Lung (tissue), 12 donors: Measurements from ENCODE around the gene TTC3. TPM values are rescaled to one million over a fixed set of nuclear protein-coding genes. Genes with fewer than 3 reads are reported as not detected.

Experiments
- ATAC-seq: fragments of 200-7000 bp; cut with Tn5 transposase; one replicate; pipeline ENCODE4 v1.9.1; 2020; ENCODE audit warnings: moderate number of reproducible peaks; ENCODE audit not compliant: insufficient read depth, low FRiP score
- DNase-seq, 3 donors: peaks; one replicate each; pipeline ENCODE4 v3.0.0-alpha.2; 2013 to 2017
- H3K27ac ChIP-seq, 2 donors: one replicate each; pipeline ENCODE4 v1.5.1; 2013; ENCODE audit warnings: mild to moderate bottlenecking in 2 of 2, moderate library complexity in 2 of 2, control low read depth in 1 of 2, inconsistent platforms in 1 of 2, low read depth in 1 of 2, low read length in 1 of 2
- H3K27me3 ChIP-seq, 3 donors: one replicate each; pipeline ENCODE4 v1.5.1; 2013; ENCODE audit warnings: low read length in 2 of 3; ENCODE audit not compliant: control insufficient read depth in 3 of 3, insufficient read depth in 3 of 3
- H3K36me3 ChIP-seq, 4 donors: one replicate each; pipeline ENCODE4 v1.5.1; 2013; ENCODE audit warnings: low read length in 4 of 4, mild to moderate bottlenecking in 1 of 4, moderate library complexity in 1 of 4; ENCODE audit not compliant: control insufficient read depth in 4 of 4, insufficient read depth in 4 of 4
- H3K4me1 ChIP-seq, 5 donors: one replicate each; pipeline ENCODE4 v1.5.1; 2013; ENCODE audit warnings: low read length in 5 of 5, mild to moderate bottlenecking in 2 of 5, moderate library complexity in 1 of 5; ENCODE audit not compliant: control insufficient read depth in 5 of 5, insufficient read depth in 5 of 5
- H3K4me3 ChIP-seq: one replicate; pipeline ENCODE4 v1.5.1; 2013; ENCODE audit warnings: mild to moderate bottlenecking, control low read depth, moderate library complexity
- H3K9ac ChIP-seq, 2 donors: one replicate each; pipeline ENCODE4 v1.5.1; 2013; ENCODE audit warnings: low read length in 2 of 2, control low read depth in 1 of 2; ENCODE audit not compliant: insufficient read depth in 1 of 2
- H3K9me3 ChIP-seq, 4 donors: one replicate each; pipeline ENCODE4 v1.5.1; 2013; ENCODE audit warnings: low read length in 3 of 4, mild to moderate bottlenecking in 1 of 4, moderate library complexity in 1 of 4; ENCODE audit not compliant: control insufficient read depth in 4 of 4, insufficient read depth in 3 of 4
- CTCF ChIP-seq: IDR thresholded peaks from 2 replicates; pipeline ENCODE4 v1.5.1; 2012; ENCODE audit warnings: mild to moderate bottlenecking; ENCODE audit errors: control extremely low read depth, extremely low read depth
- WGBS, 2 donors: extraction: QIAGEN DNeasy Blood & Tissue Kit; methylation state at CpG; one replicate each; pipeline ENCODE4 v1.1.7; 2013; 5-methylcytosine and 5-hydroxymethylcytosine counted together
- polyA plus RNA-seq, 2 donors: library from polyadenylated mRNA; stranded (reverse); fragments of 200-250 nt; gene quantifications; one replicate each; pipeline ENCODE4 v1.2.1, GENCODE V29; 2013
- total RNA-seq, 2 donors: library from RNA; depleted of rRNA in 1 of 2; stranded (reverse); fragments of >200 nt in 1 of 2; gene quantifications; one replicate each; pipeline ENCODE4 v1.2.1, GENCODE V29; 2014 to 2021
- donor health status: control.
- donor health status: control.
- donor health status: Bipolar disorder and iron deficiency.
- donor health status: healthy.
- donor health status: DM: yes; HTN: yes; CAD: no.

TTC3 gene
- total and polyA plus RNA-seq, 4 donors, result 19.0 to 310 (median 50.9) TPM

GRCh38 chr21:37041706-37042271 lies 31.3 kb upstream of the TTC3 start:
- Histone ChIP-seq H3K4me1 (no peaks in the 10 kb centered on the region), H3K4me3 (no peak overlapping the region), H3K27me3 (no peaks in the 10 kb centered on the region), H3K36me3 (no peaks in the 10 kb centered on the region), H3K9ac (no peak overlapping the region), H3K9me3 (no peaks in the 10 kb centered on the region), H3K27ac (no peak overlapping the region)
- no peak for ATAC-seq
- no peak for DNase-seq
- no peak for TF ChIP-seq CTCF
- 94 to 97% methylated on average over 4 of the region's 4 CpGs for WGBS, 2 donors

- no peak overlapping the region for H3K27ac ChIP-seq
- no peaks in the 10 kb centered on the region for H3K27me3 ChIP-seq
- no peak for TF ChIP-seq CTCF
- H3K4me1 ChIP-seq, result no peaks in the 10 kb centered on the region
- H3K36me3 ChIP-seq, result no peaks in the 10 kb centered on the region
- ATAC-seq (no peak), DNase-seq (no peak)
- H3K9ac ChIP-seq, result no peak overlapping the region
- 76 to 84% methylated on average over 6 of the region's 6 CpGs for WGBS, 2 donors
- H3K4me3 ChIP-seq, result no peak overlapping the region
- no peaks in the 10 kb centered on the region for H3K9me3 ChIP-seq
Measured at GRCh38 chr21:37043818-37044217, 29.2 kb upstream of the TTC3 start.

- Histone ChIP-seq H3K27me3 (no peaks in the 10 kb centered on the region), H3K27ac (no peak overlapping the region), H3K9ac (no peak overlapping the region), H3K9me3 (no peaks in the 10 kb centered on the region), H3K4me1 (no peaks in the 10 kb centered on the region), H3K36me3 (no peaks in the 10 kb centered on the region), H3K4me3 (no peak overlapping the region)
- DNase-seq, result no peak
- no peak for ATAC-seq
- WGBS, 2 donors, result 95 to 96% methylated on average over 3 of the region's 3 CpGs
- no peak for TF ChIP-seq CTCF
Measured at GRCh38 chr21:37044643-37045042, 28.4 kb upstream of the TTC3 start.

GRCh38 chr21:37045149-37045548 lies 27.9 kb upstream of the TTC3 start:
- Histone ChIP-seq H3K9ac (no peak overlapping the region), H3K27me3 (no peaks in the 10 kb centered on the region)
- 19 to 59% methylated on average over 6 of the region's 6 CpGs for WGBS, 2 donors

More at GRCh38 chr21:37045149-37045548, 27.9 kb upstream of the TTC3 start:
- H3K9me3 ChIP-seq, result no peaks in the 10 kb centered on the region
- H3K36me3 ChIP-seq, result no peaks in the 10 kb centered on the region
- DNase-seq (no peak), ATAC-seq (no peak)
- no peak overlapping the region for H3K27ac ChIP-seq
- H3K4me3 ChIP-seq, result no peak overlapping the region
- H3K4me1 ChIP-seq, result no peaks in the 10 kb centered on the region
- TF ChIP-seq CTCF, result no peak
